Ascending aorta (tissue), 2 donors: ENCODE measurements around the gene ANKRD1. TPM values are rescaled to one million over a fixed set of nuclear protein-coding genes. Genes with fewer than 3 reads are reported as not detected.
"Not testable (repeated sequence)": the region's sequence is repeated elsewhere in the genome, so short reads cannot be mapped to it uniquely, and the experiment has no call there.

Experiments used
- DNase-seq, 2 donors: peaks; one replicate each; pipeline ENCODE4 v3.0.0-alpha.2; 2019; ENCODE audit warnings: low spot score in 2 of 2
- H3K27ac ChIP-seq, 2 donors: fragments of 200-600 bp; sonication (generic); one replicate each; pipeline ENCODE4 v1.5.1; 2016 to 2017; ENCODE audit warnings: mild to moderate bottlenecking in 1 of 2
- H3K27me3 ChIP-seq: fragments of 200-600 bp; sonication (generic); one replicate; pipeline ENCODE4 v1.5.1; 2017
- H3K36me3 ChIP-seq, 2 donors: fragments of 200-600 bp; sonication (generic); one replicate each; pipeline ENCODE4 v1.5.1; 2016
- H3K4me1 ChIP-seq, 2 donors: fragments of 200-600 bp; sonication (generic); one replicate each; pipeline ENCODE4 v1.5.1; 2016 to 2017; ENCODE audit warnings: mild to moderate bottlenecking in 1 of 2
- H3K4me3 ChIP-seq, 2 donors: fragments of 200-600 bp; sonication (generic); one replicate each; pipeline ENCODE4 v1.5.1; 2016 to 2017; ENCODE audit warnings: mild to moderate bottlenecking in 1 of 2
- H3K9me3 ChIP-seq, 2 donors: fragments of 200-600 bp; sonication (generic); one replicate each; pipeline ENCODE4 v1.5.1; 2016
- intact Hi-C: fragments of 100-400 bp; cut with DNase I; formaldehyde crosslinking; loops from one replicate; pipeline ENCODE4 v1.15.1; 2023
- total RNA-seq: library from RNA; depleted of rRNA; stranded (reverse); fragments of >200 nt; gene quantifications from one replicate; pipeline ENCODE4 v1.1.0, GENCODE V29; 2016
- TF ChIP-seq, protein P1 (sequence below), 3 experiments: fragments of 200-600 bp in 2 of 3; fragments of 450-650 bp in 1 of 3; sonication (generic) in 2 of 3; IDR thresholded peaks; one replicate each; pipeline ENCODE4 v1.5.1; 2016 to 2019; ENCODE audit warnings: antibody characterized with exemption in 3 of 3, mild to moderate bottlenecking in 1 of 3, moderate library complexity in 1 of 3

ANKRD1 gene
- total RNA-seq, 1 donor from 2014 or later = 8.1 TPM

DNA sequence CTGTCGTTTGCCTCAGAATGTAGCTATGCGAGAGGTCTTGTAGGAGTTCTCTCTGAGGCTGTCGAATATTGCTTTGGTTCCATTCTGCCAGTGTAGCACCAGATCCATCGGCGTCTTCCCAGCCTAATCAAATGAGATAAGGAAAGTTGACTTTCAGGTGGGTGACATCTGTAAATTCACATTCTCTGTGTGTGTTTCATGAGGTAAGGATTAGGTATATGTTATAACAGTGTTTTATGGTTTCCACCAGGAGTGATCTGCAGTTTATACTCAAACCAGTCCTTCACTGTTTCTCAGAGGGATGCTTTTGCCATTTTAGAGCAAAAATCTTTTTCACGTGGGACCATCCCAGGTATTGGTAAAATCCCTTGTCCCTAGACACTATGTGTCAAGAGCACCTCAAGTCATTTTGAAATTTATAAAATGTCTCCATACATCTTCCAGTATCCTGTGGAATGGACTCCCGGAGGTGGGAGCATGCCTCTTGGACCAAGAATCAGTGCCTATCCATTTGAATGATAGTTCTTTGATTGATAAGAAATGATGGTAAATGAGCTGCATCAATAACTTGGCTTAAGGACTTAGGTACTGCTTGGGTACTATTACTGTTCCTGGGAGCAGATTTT, 7.9 kb downstream of the ANKRD1 start:
- Histone ChIP-seq H3K27ac (no peak overlapping the region), H3K9me3 (no peaks in the 10 kb centered on the region), H3K4me1 (peaks cover 0 to 3% of the 10 kb centered on the region in 2 donors), H3K27me3 (no peaks in the 10 kb centered on the region), H3K4me3 (no peak overlapping the region), H3K36me3 (no peaks in the 10 kb centered on the region)
- intact Hi-C loops = no loop called here
- TF ChIP-seq, protein P1, sequence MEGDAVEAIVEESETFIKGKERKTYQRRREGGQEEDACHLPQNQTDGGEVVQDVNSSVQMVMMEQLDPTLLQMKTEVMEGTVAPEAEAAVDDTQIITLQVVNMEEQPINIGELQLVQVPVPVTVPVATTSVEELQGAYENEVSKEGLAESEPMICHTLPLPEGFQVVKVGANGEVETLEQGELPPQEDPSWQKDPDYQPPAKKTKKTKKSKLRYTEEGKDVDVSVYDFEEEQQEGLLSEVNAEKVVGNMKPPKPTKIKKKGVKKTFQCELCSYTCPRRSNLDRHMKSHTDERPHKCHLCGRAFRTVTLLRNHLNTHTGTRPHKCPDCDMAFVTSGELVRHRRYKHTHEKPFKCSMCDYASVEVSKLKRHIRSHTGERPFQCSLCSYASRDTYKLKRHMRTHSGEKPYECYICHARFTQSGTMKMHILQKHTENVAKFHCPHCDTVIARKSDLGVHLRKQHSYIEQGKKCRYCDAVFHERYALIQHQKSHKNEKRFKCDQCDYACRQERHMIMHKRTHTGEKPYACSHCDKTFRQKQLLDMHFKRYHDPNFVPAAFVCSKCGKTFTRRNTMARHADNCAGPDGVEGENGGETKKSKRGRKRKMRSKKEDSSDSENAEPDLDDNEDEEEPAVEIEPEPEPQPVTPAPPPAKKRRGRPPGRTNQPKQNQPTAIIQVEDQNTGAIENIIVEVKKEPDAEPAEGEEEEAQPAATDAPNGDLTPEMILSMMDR (IDR thresholded peaks at IDR 0.05) = no peak
- DNase-seq = no peak

DNA sequence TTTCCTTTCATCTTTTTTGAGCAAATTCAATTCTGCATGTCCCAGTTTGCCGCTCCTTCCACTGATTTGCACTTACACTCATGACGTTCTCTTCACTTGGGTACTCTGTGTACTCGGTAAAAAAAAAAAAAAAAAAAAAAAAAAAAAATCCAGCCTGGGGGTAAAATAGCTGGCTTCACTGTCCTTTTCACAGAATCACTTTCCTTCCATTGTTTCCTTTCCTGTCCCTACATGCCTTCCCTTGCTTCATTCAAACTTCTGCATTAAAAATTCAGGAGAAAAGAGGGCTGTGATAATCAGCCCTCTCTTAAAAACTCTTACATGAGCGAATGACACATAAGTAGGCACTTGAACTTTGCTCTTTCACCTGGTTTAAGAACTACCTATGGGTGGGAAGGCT, 8.7 kb downstream of the ANKRD1 start:
- Histone ChIP-seq H3K9me3 (no peaks in the 10 kb centered on the region), H3K36me3 (no peaks in the 10 kb centered on the region), H3K4me1 (peaks cover 0 to 3% of the 10 kb centered on the region in 2 donors), H3K4me3 (no peak overlapping the region), H3K27ac (no peak overlapping the region), H3K27me3 (no peaks in the 10 kb centered on the region)
- TF ChIP-seq, protein P1 (IDR thresholded peaks at IDR 0.05) = no peak
- DNase-seq = no peak
- intact Hi-C loops = no loop called here

DNA sequence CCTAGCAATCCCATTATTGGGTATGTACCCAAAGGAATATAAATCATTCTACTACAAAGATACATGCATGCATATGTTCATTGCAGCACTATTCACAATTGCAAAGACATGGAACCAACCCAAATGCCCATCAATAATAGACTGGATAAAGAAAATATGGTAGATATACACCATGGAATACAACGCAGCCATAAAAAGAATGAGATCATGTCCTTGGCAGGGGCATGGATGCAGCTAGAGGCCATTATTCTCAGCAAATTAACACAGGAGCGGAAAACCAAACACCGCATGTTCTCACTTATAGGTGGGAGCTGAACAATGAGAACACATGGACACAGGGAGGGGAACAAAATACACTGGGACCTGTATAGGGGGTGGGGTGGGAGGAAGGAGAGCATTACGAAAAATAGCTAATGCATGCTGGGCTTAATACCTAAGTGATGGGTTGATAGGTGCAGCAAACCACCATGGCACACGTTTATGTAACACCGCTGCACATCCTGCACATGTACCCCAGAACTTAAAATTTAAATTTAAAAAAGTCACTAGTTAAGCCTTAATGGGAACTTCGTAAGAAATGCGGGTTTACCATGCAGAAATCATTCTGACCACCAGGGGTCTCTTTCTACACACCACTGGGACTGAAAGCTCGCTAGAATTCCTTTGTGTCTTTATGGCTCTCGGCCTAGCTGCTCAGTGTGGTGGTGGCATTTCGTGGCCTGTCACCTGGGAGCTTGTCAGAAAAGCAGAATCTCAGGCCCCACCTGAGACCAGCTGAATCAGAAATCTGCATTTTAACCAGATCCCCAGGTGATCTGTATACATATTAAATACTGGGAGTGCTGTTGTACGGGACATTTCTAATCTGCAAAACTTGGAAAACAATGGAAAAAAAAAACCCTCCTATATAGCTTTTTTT, 9.5 kb downstream of the ANKRD1 start:
- Histone ChIP-seq H3K36me3 (no peaks in the 10 kb centered on the region), H3K27me3 (no peaks in the 10 kb centered on the region), H3K9me3 (no peaks in the 10 kb centered on the region), H3K4me3 (no peak overlapping the region), H3K27ac (no peak overlapping the region), H3K4me1 (peaks cover 0 to 3% of the 10 kb centered on the region in 2 donors)
- peak in 1 of 2 donors; percentile 76 for DNase-seq
- intact Hi-C loops = loop anchor here (1.0 kb wide), 2 partner anchors 59 to 340 kb away; no protein-coding TSS in a partner anchor
- TF ChIP-seq, protein P1 (IDR thresholded peaks at IDR 0.05) = peak; percentile 77 to 88 (median 87)

DNA sequence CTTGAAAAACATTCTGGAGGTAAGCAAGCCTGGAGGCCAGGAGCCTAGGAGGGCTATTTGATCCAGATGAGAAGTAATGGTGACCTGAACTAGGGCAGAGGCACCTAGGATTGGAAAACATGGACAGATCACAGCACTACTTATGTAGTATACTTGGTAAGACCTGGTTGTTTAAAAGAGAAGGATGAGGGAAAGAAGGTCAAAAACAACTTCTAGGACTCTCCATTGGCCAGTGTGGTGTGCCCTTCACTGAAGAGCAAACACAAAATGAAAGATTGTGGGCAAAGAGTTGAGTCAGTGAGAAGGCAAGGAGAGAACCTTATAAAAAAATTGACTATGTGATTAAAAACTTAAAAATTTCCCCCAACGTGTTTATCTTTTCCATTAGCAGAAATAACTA, 14.3 kb downstream of the ANKRD1 start:
- no peak for DNase-seq
- H3K36me3 ChIP-seq = peaks cover 7 to 8% of the 10 kb centered on the region in 2 donors
- intact Hi-C loops = no loop called here
- H3K9me3 ChIP-seq = no peaks in the 10 kb centered on the region
- H3K27me3 ChIP-seq = no peaks in the 10 kb centered on the region
- TF ChIP-seq, protein P1 (IDR thresholded peaks at IDR 0.05) = no peak
- H3K4me1 ChIP-seq = peaks cover 0 to under 1% of the 10 kb centered on the region in 2 donors
- H3K27ac ChIP-seq = no peak overlapping the region
- no peak overlapping the region for H3K4me3 ChIP-seq

DNA sequence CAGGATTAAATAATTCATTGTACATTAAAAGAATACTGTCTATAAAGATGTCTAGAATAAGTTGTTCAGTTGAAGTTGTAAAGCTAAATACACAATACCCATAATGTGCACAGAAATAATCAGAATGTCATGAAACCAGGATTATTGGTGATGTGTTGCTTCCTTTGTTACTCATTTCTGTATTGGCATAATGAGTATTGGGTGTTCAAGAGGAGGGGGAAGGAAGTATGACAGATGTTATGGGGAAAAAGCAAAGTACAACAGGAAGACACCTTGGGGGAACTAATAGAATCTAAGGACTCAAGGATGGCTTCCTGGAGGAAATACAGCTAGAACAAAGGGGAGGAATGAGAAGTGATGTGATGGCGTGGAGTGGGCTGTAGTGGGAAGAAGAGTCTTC, 15.0 kb downstream of the ANKRD1 start:
- Histone ChIP-seq H3K36me3 (peaks cover 10 to 13% of the 10 kb centered on the region in 2 donors), H3K9me3 (no peaks in the 10 kb centered on the region)
- TF ChIP-seq, protein P1 (IDR thresholded peaks at IDR 0.05) = no peak

DNA sequence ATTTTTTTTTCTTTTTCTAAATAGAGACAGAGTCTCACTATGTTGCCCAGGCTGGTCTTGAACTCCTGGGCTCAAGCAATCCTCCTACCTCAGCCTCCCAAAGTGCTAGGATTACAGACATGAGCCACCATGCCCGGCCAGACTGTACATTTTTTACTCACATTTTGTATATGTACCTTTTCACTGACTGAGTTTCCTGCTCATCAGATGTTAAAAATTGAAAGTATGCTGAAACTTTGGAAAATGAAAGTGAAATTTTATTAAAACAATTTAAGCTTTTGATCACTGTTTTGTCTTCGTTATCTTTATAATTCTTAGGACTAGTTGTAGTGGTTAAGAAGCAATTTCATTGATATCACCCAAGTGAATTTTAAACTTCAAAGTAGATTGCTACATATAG, 24.0 kb downstream of the ANKRD1 start:
- H3K4me1 ChIP-seq, H3K9me3 ChIP-seq, H3K4me3 ChIP-seq, H3K27me3 ChIP-seq, intact Hi-C loops, H3K27ac ChIP-seq, DNase-seq: not testable (repeated sequence)
- H3K36me3 ChIP-seq = peaks cover 25 to 50% of the 10 kb centered on the region in 2 donors

More for the DNA sequence above, 15.0 kb downstream of the ANKRD1 start:
- Histone ChIP-seq H3K27me3 (no peaks in the 10 kb centered on the region), H3K4me3 (no peak overlapping the region), H3K4me1 (no peaks in the 10 kb centered on the region), H3K27ac (no peak overlapping the region)
- intact Hi-C loops = no loop called here
- DNase-seq = no peak
